Measurements from ENCODE around the gene FIGLA.

Gene FIGLA

GRCh38 chr2:70833246-70833645 is 42.8 kb upstream of the FIGLA start:
- Histone ChIP-seq H3K4me2 (ENCODE audit: low read length) (no peak overlapping the region), H3K36me3 (ENCODE audit: control insufficient read depth, insufficient read depth, low read length) (no peaks in the 10 kb centered on the region), H3K18ac (ENCODE audit: low read length) (no peak overlapping the region), H3K4ac (ENCODE audit: low read depth, low read length) (no peak overlapping the region), H3K4me1 (ENCODE audit: control insufficient read depth, low read depth, low read length) (no peaks in the 10 kb centered on the region), H2AK5ac (ENCODE audit: low read length) (no peak overlapping the region), H3K27ac (ENCODE audit: low read depth, low read length) (no peak overlapping the region), H2BK15ac (replicated peaks; ENCODE audit: low read depth) (no peak overlapping the region), H3K79me2 (ENCODE audit: control insufficient read depth, insufficient read depth, low read length) (no peaks in the 10 kb centered on the region), H4K5ac (ENCODE audit: low read length) (no peak overlapping the region), H3K9ac (ENCODE audit: low read length) (no peak overlapping the region), H3K4me3 (ENCODE audit: low read length) (no peak overlapping the region), H3K23ac (ENCODE audit: low read length) (no peak overlapping the region), H3K27me3 (ENCODE audit: insufficient read depth, low read length, poor library complexity) (no peaks in the 10 kb centered on the region), H3K56ac (ENCODE audit: low read length) (no peak overlapping the region), H2BK5ac (ENCODE audit: low read length) (no peak overlapping the region), H3K79me1 (ENCODE audit: low read length) (no peaks in the 10 kb centered on the region), H2BK120ac (ENCODE audit: low read depth, low read length) (no peak overlapping the region), H4K8ac (ENCODE audit: low read depth, low read length) (no peak overlapping the region)
- no CpG with 5 or more reads among the region's 1 CpG for WGBS (ENCODE audit: extremely low coverage, insufficient coverage, low lambda C conversion rate)
- DNase-seq = no peak

DNA sequence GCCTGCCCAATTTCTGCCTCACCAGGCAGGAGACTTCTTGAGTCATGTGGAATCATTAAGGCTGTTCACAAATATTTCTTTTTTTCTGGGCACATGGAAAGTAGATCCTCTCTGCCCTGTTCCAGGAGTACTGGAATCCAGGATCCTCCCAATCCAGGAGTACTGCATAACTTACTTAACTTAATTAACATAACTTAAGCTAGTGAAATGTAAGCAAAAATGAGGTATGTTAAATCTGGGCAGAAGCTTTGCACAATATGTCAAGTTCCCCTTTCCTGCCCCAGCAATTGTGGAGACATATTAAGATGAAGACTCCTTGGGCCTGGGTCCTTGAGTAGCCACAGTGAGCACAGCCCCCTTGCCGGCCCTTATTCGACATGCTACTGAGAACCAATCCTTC is 41.9 kb upstream of the FIGLA start:
- H3K18ac ChIP-seq (ENCODE audit: low read length) = no peak overlapping the region
- no peak overlapping the region for H2BK120ac ChIP-seq (ENCODE audit: low read depth, low read length)
- H3K27me3 ChIP-seq (ENCODE audit: insufficient read depth, low read length, poor library complexity) = no peaks in the 10 kb centered on the region
- H3K4ac ChIP-seq (ENCODE audit: low read depth, low read length) = no peak overlapping the region
- H3K79me2 ChIP-seq (ENCODE audit: control insufficient read depth, insufficient read depth, low read length) = no peaks in the 10 kb centered on the region
- no CpG with 5 or more reads among the region's 2 CpGs for WGBS (ENCODE audit: extremely low coverage, insufficient coverage, low lambda C conversion rate)
- DNase-seq = no peak
- H3K23ac ChIP-seq (ENCODE audit: low read length) = no peak overlapping the region
- no peak overlapping the region for H4K5ac ChIP-seq (ENCODE audit: low read length)
- H3K4me3 ChIP-seq (ENCODE audit: low read length) = no peak overlapping the region
- no peak overlapping the region for H3K56ac ChIP-seq (ENCODE audit: low read length)
- H3K36me3 ChIP-seq (ENCODE audit: control insufficient read depth, insufficient read depth, low read length) = no peaks in the 10 kb centered on the region
- no peaks in the 10 kb centered on the region for H3K79me1 ChIP-seq (ENCODE audit: low read length)
- H2AK5ac ChIP-seq (ENCODE audit: low read length) = no peak overlapping the region
- no peaks in the 10 kb centered on the region for H3K4me1 ChIP-seq (ENCODE audit: control insufficient read depth, low read depth, low read length)
- H4K8ac ChIP-seq (ENCODE audit: low read depth, low read length) = no peak overlapping the region
- no peak overlapping the region for H2BK15ac ChIP-seq (replicated peaks; ENCODE audit: low read depth)
- no peak overlapping the region for H3K9ac ChIP-seq (ENCODE audit: low read length)
- no peak overlapping the region for H3K27ac ChIP-seq (ENCODE audit: low read depth, low read length)
- H3K4me2 ChIP-seq (ENCODE audit: low read length) = no peak overlapping the region
- no peak overlapping the region for H2BK5ac ChIP-seq (ENCODE audit: low read length)

GRCh38 chr2:70831861-70832260 is 41.4 kb upstream of the FIGLA start:
- Histone ChIP-seq H3K79me1 (ENCODE audit: low read length) (no peaks in the 10 kb centered on the region), H3K27me3 (ENCODE audit: insufficient read depth, low read length, poor library complexity) (no peaks in the 10 kb centered on the region), H2BK15ac (replicated peaks; ENCODE audit: low read depth) (no peak overlapping the region), H3K79me2 (ENCODE audit: control insufficient read depth, insufficient read depth, low read length) (no peaks in the 10 kb centered on the region), H3K23ac (ENCODE audit: low read length) (no peak overlapping the region), H2AK5ac (ENCODE audit: low read length) (no peak overlapping the region), H4K8ac (ENCODE audit: low read depth, low read length) (no peak overlapping the region), H3K56ac (ENCODE audit: low read length) (no peak overlapping the region), H3K9ac (ENCODE audit: low read length) (no peak overlapping the region), H3K4ac (ENCODE audit: low read depth, low read length) (no peak overlapping the region), H3K4me3 (ENCODE audit: low read length) (no peak overlapping the region), H3K18ac (ENCODE audit: low read length) (no peak overlapping the region), H2BK120ac (ENCODE audit: low read depth, low read length) (no peak overlapping the region), H2BK5ac (ENCODE audit: low read length) (no peak overlapping the region), H3K4me2 (ENCODE audit: low read length) (no peak overlapping the region), H3K27ac (ENCODE audit: low read depth, low read length) (no peak overlapping the region), H3K36me3 (ENCODE audit: control insufficient read depth, insufficient read depth, low read length) (no peaks in the 10 kb centered on the region), H3K4me1 (ENCODE audit: control insufficient read depth, low read depth, low read length) (no peaks in the 10 kb centered on the region), H4K5ac (ENCODE audit: low read length) (no peak overlapping the region)
- WGBS (ENCODE audit: extremely low coverage, insufficient coverage, low lambda C conversion rate) = no CpG with 5 or more reads among the region's 6 CpGs
- no peak for DNase-seq

DNA sequence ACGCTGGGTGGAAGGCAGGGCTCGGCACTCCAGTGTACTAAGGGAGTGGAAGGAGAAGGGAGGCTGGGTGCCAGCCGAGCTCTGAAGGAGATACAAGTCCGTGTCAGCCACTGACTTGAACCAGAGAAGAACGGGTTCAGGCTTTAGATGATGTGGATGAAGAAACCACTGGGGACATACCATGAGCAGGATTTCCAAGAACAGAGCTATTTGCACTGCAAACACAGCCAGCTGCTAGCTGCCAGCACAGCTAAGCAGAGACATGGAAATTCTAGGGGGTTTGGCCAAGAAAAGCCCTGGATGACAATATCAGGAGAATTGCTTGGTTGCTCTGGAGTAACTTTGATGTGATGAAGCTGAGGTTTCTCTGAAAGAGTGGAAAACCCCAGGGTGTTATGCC is 39.9 kb upstream of the FIGLA start:
- WGBS (ENCODE audit: extremely low coverage, insufficient coverage, low lambda C conversion rate) = no CpG with 5 or more reads among the region's 5 CpGs
- Histone ChIP-seq H4K8ac (ENCODE audit: low read depth, low read length) (no peak overlapping the region), H3K18ac (ENCODE audit: low read length) (no peak overlapping the region), H3K79me2 (ENCODE audit: control insufficient read depth, insufficient read depth, low read length) (no peaks in the 10 kb centered on the region), H3K36me3 (ENCODE audit: control insufficient read depth, insufficient read depth, low read length) (no peaks in the 10 kb centered on the region), H2BK15ac (replicated peaks; ENCODE audit: low read depth) (no peak overlapping the region), H3K79me1 (ENCODE audit: low read length) (no peaks in the 10 kb centered on the region), H3K9ac (ENCODE audit: low read length) (no peak overlapping the region), H3K4me1 (ENCODE audit: control insufficient read depth, low read depth, low read length) (no peaks in the 10 kb centered on the region), H3K56ac (ENCODE audit: low read length) (no peak overlapping the region), H3K4me3 (ENCODE audit: low read length) (no peak overlapping the region), H2AK5ac (ENCODE audit: low read length) (no peak overlapping the region), H3K23ac (ENCODE audit: low read length) (no peak overlapping the region), H3K27me3 (ENCODE audit: insufficient read depth, low read length, poor library complexity) (no peaks in the 10 kb centered on the region), H2BK5ac (ENCODE audit: low read length) (no peak overlapping the region), H2BK120ac (ENCODE audit: low read depth, low read length) (no peak overlapping the region), H3K27ac (ENCODE audit: low read depth, low read length) (no peak overlapping the region), H3K4me2 (ENCODE audit: low read length) (no peak overlapping the region), H4K5ac (ENCODE audit: low read length) (no peak overlapping the region), H3K4ac (ENCODE audit: low read depth, low read length) (no peak overlapping the region)
- DNase-seq = no peak

DNA sequence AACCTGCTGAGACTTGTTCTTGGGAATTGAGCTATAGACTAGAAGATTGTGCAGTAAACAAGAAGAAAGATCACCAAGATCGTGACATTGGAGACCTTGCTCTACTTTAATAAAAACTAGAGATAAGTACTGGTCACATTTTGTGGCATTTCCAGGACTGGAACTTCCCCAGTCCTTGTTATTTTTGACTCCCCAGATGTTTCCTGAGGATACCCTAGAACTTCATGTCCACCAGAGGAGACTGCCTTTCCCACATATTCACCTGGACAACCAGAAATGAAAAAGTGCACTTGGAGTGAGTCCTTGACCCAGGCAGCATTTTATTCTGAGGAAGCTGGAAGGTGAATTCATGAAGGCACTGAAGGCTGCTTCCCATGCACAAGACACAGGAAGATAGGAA is 39.5 kb upstream of the FIGLA start:
- H2BK15ac ChIP-seq (replicated peaks; ENCODE audit: low read depth) = no peak overlapping the region
- no peak overlapping the region for H3K4me3 ChIP-seq (ENCODE audit: low read length)
- H3K4me1 ChIP-seq (ENCODE audit: control insufficient read depth, low read depth, low read length) = no peaks in the 10 kb centered on the region
- H3K79me2 ChIP-seq (ENCODE audit: control insufficient read depth, insufficient read depth, low read length) = no peaks in the 10 kb centered on the region
- H3K27ac ChIP-seq (ENCODE audit: low read depth, low read length) = no peak overlapping the region
- no peak overlapping the region for H3K56ac ChIP-seq (ENCODE audit: low read length)
- H4K8ac ChIP-seq (ENCODE audit: low read depth, low read length) = no peak overlapping the region
- H2AK5ac ChIP-seq (ENCODE audit: low read length) = no peak overlapping the region
- no CpG with 5 or more reads among the region's 1 CpG for WGBS (ENCODE audit: extremely low coverage, insufficient coverage, low lambda C conversion rate)
- H4K5ac ChIP-seq (ENCODE audit: low read length) = no peak overlapping the region
- no peak overlapping the region for H2BK5ac ChIP-seq (ENCODE audit: low read length)
- no peak for DNase-seq
- no peak overlapping the region for H3K4me2 ChIP-seq (ENCODE audit: low read length)
- no peaks in the 10 kb centered on the region for H3K79me1 ChIP-seq (ENCODE audit: low read length)
- H3K23ac ChIP-seq (ENCODE audit: low read length) = no peak overlapping the region
- H2BK120ac ChIP-seq (ENCODE audit: low read depth, low read length) = no peak overlapping the region
- no peak overlapping the region for H3K4ac ChIP-seq (ENCODE audit: low read depth, low read length)
- H3K9ac ChIP-seq (ENCODE audit: low read length) = no peak overlapping the region
- H3K18ac ChIP-seq (ENCODE audit: low read length) = no peak overlapping the region
- H3K36me3 ChIP-seq (ENCODE audit: control insufficient read depth, insufficient read depth, low read length) = no peaks in the 10 kb centered on the region
- no peaks in the 10 kb centered on the region for H3K27me3 ChIP-seq (ENCODE audit: insufficient read depth, low read length, poor library complexity)

GRCh38 chr2:70828914-70829824 is 38.7 kb upstream of the FIGLA start:
- no peak overlapping the region for H4K5ac ChIP-seq (ENCODE audit: low read length)
- no peaks in the 10 kb centered on the region for H3K4me1 ChIP-seq (ENCODE audit: control insufficient read depth, low read depth, low read length)
- H4K8ac ChIP-seq (ENCODE audit: low read depth, low read length) = no peak overlapping the region
- H3K36me3 ChIP-seq (ENCODE audit: control insufficient read depth, insufficient read depth, low read length) = no peaks in the 10 kb centered on the region
- no peak overlapping the region for H3K4me3 ChIP-seq (ENCODE audit: low read length)
- no CpG with 5 or more reads among the region's 6 CpGs for WGBS (ENCODE audit: extremely low coverage, insufficient coverage, low lambda C conversion rate)
- H3K18ac ChIP-seq (ENCODE audit: low read length) = no peak overlapping the region
- no peak for DNase-seq
- H2BK5ac ChIP-seq (ENCODE audit: low read length) = no peak overlapping the region
- H3K4me2 ChIP-seq (ENCODE audit: low read length) = no peak overlapping the region
- H2BK15ac ChIP-seq (replicated peaks; ENCODE audit: low read depth) = no peak overlapping the region
- no peak overlapping the region for H3K23ac ChIP-seq (ENCODE audit: low read length)
- no peaks in the 10 kb centered on the region for H3K27me3 ChIP-seq (ENCODE audit: insufficient read depth, low read length, poor library complexity)
- no peak overlapping the region for H3K56ac ChIP-seq (ENCODE audit: low read length)
- H3K27ac ChIP-seq (ENCODE audit: low read depth, low read length) = no peak overlapping the region
- H3K79me2 ChIP-seq (ENCODE audit: control insufficient read depth, insufficient read depth, low read length) = no peaks in the 10 kb centered on the region
- no peak overlapping the region for H3K9ac ChIP-seq (ENCODE audit: low read length)
- no peak overlapping the region for H2BK120ac ChIP-seq (ENCODE audit: low read depth, low read length)
- no peaks in the 10 kb centered on the region for H3K79me1 ChIP-seq (ENCODE audit: low read length)
- no peak overlapping the region for H2AK5ac ChIP-seq (ENCODE audit: low read length)
- H3K4ac ChIP-seq (ENCODE audit: low read depth, low read length) = no peak overlapping the region
